HCT116 (cell line): ENCODE results near the gene GALNT7. TPM values are rescaled to one million over a fixed set of nuclear protein-coding genes. Genes with fewer than 3 reads are reported as not detected.
"Not testable (repeated sequence)": the region's sequence is repeated elsewhere in the genome, so short reads cannot be mapped to it uniquely, and the experiment has no call there.

Experiments
- ATAC-seq: fragments of 200-7000 bp; cut with Tn5 transposase; 2 replicates; pipeline ENCODE4 v1.9.1; 2020; ENCODE audit warnings: mild to moderate bottlenecking, moderate library complexity
- Bru-seq: library from RNA; stranded (reverse); fragments of 400-500 nt; gene quantifications from one replicate; lab custom pipeline; 2021; lab: Mats Ljungman, UMichigan
- BruChase-seq, 2 experiments: library from RNA; stranded (reverse); fragments of 400-500 nt; gene quantifications; one replicate each; lab custom pipeline; 2021; lab: Mats Ljungman, UMichigan
- BruUV-seq: library from RNA; stranded (reverse); fragments of 400-500 nt; replicated peaks from 2 replicates; lab custom pipeline; 2021; lab: Mats Ljungman, UMichigan
- CTCF ChIA-PET: fragments of 300-600 bp; sonication (Branson Sonifier 250); formaldehyde crosslinking; loops from one replicate; lab custom pipeline; 2021; ENCODE audit warnings: antibody characterized with exemption; lab: Charles Lee
- POLR2A ChIA-PET: fragments of 300-600, 350-600 bp; sonication (Branson Sonifier 250); formaldehyde crosslinking; loops from one replicate; lab custom pipeline; 2021; ENCODE audit warnings: antibody characterized with exemption; lab: Charles Lee
- RAD21 ChIA-PET, 2 experiments: fragments of 300-600 bp; sonication (Branson Sonifier 250); formaldehyde crosslinking; loops; one replicate each; lab custom pipeline; 2023; ENCODE audit warnings: low total read pairs in 2 of 2; ENCODE audit not compliant: uncharacterized antibody in 2 of 2, unreplicated experiment in 2 of 2, low non-redundant PET in 1 of 2; lab: Charles Lee
- DNase-seq: peaks from one replicate; pipeline ENCODE4 v3.0.0-alpha.2; 2010; ENCODE audit warnings: low read depth, low spot score
- H2AFZ ChIP-seq: fragments of 200-600 bp; shearing (Covaris generic), sonication (generic); 2 replicates; pipeline ENCODE4 v1.6.1; 2017; ENCODE audit warnings: low read depth, mixed run types, mixed read lengths, antibody characterized with exemption, low read length; ENCODE audit not compliant: poor library complexity, severe bottlenecking
- H3K27ac ChIP-seq: 2 replicates; pipeline ENCODE4 v1.5.1; 2012; ENCODE audit warnings: low read depth, low read length
- H3K27me3 ChIP-seq: fragments of 200-600 bp; sonication (generic); 2 replicates; pipeline ENCODE4 v1.6.1; 2016; ENCODE audit warnings: mixed run types, low read length, mixed read lengths; ENCODE audit not compliant: insufficient read depth
- H3K36me3 ChIP-seq, 2 experiments: fragments of 200-500 bp in 1 of 2; fragments of 200-600 bp in 1 of 2; sonication (Bioruptor generic) in 1 of 2; sonication (generic) in 1 of 2; 2 replicates each; pipeline versions ENCODE4 v1.5.1 to v1.6.1; 2014 to 2016; ENCODE audit warnings: low read length in 2 of 2, inconsistent platforms in 1 of 2, mixed read lengths in 1 of 2, mixed run types in 1 of 2; ENCODE audit not compliant: insufficient read depth in 2 of 2, control insufficient read depth in 1 of 2
- H3K4me1 ChIP-seq, 2 experiments: fragments of 200-600 bp in 1 of 2; sonication (generic) in 1 of 2; 2 replicates each; pipeline versions ENCODE4 v1.5.1 to v1.6.1; 2012 to 2017; ENCODE audit warnings: low read length in 2 of 2, inconsistent platforms in 1 of 2, mild to moderate bottlenecking in 1 of 2, mixed read lengths in 1 of 2, mixed run types in 1 of 2, moderate library complexity in 1 of 2; ENCODE audit not compliant: insufficient read depth in 2 of 2, control insufficient read depth in 1 of 2
- H3K4me2 ChIP-seq: fragments of 200-600 bp; sonication (generic); 2 replicates; pipeline ENCODE4 v1.6.1; 2017; ENCODE audit warnings: mixed run types, low read length, mixed read lengths
- H3K4me3 ChIP-seq, 2 experiments: fragments of 200-600 bp in 1 of 2; sonication (generic) in 1 of 2; replicated peaks in 1 of 2; 2 replicates each; pipeline ENCODE4 v1.5.1; 2011 to 2016; ENCODE audit warnings: low read length in 2 of 2, control low read depth in 1 of 2, low read depth in 1 of 2, mild to moderate bottlenecking in 1 of 2, mixed read lengths in 1 of 2, mixed run types in 1 of 2
- H3K79me2 ChIP-seq: fragments of 200-600 bp; sonication (generic); 2 replicates; pipeline ENCODE4 v1.6.1; 2017; ENCODE audit warnings: mild to moderate bottlenecking, mixed run types, low read length, moderate library complexity, mixed read lengths; ENCODE audit not compliant: insufficient read depth
- H3K9ac ChIP-seq: fragments of 200-600 bp; sonication (generic); 2 replicates; pipeline ENCODE4 v1.6.1; 2016; ENCODE audit warnings: low read length, mixed read lengths
- H3K9me2 ChIP-seq: fragments of 200-600 bp; sonication (generic), shearing (Covaris generic); 2 replicates; pipeline ENCODE4 v1.6.1; 2017; ENCODE audit warnings: mixed run types, mild to moderate bottlenecking, moderate library complexity; ENCODE audit not compliant: insufficient read depth
- H3K9me3 ChIP-seq, 2 experiments: fragments of 200-500 bp in 1 of 2; fragments of 200-600 bp in 1 of 2; sonication (Bioruptor generic) in 1 of 2; sonication (generic) in 1 of 2; 2 replicates each; pipeline ENCODE4 v1.6.1; 2014 to 2017; ENCODE audit warnings: low read length in 2 of 2, mixed read lengths in 2 of 2, inconsistent platforms in 1 of 2, low read depth in 1 of 2, mild to moderate bottlenecking in 1 of 2, mixed run types in 1 of 2, moderate library complexity in 1 of 2; ENCODE audit not compliant: control insufficient read depth in 1 of 2, insufficient read depth in 1 of 2
- H4K20me1 ChIP-seq: fragments of 200-600 bp; sonication (generic), shearing (Covaris generic); 2 replicates; pipeline ENCODE4 v1.6.1; 2017; ENCODE audit warnings: mixed run types, mild to moderate bottlenecking, moderate library complexity; ENCODE audit not compliant: insufficient read depth
- CBX3 ChIP-seq: IDR thresholded peaks from 2 replicates; pipeline ENCODE4 v1.6.1; 2012; ENCODE audit warnings: low read depth
- CEBPB ChIP-seq: IDR thresholded peaks from 2 replicates; pipeline ENCODE4 v1.6.1; 2012; ENCODE audit warnings: low read depth
- FOSL1 ChIP-seq: IDR thresholded peaks from 2 replicates; pipeline ENCODE4 v1.6.1; 2012; ENCODE audit warnings: low read depth
- POLR2A ChIP-seq: IDR thresholded peaks from 2 replicates; pipeline ENCODE4 v1.7.0; 2011; ENCODE audit warnings: borderline replicate concordance; ENCODE audit not compliant: insufficient read depth, insufficient read length; ENCODE audit errors: extremely low read depth
- POLR2AphosphoS5 ChIP-seq: IDR thresholded peaks from 2 replicates; pipeline ENCODE4 v1.6.1; 2011; ENCODE audit warnings: mild to moderate bottlenecking, low read depth, low read length, moderate library complexity
- SIN3A ChIP-seq: IDR thresholded peaks from 2 replicates; pipeline ENCODE4 v1.6.1; 2012; ENCODE audit warnings: low read depth
- ZFX ChIP-seq: fragments of 450-650 bp; IDR thresholded peaks from 2 replicates; pipeline ENCODE4 v1.6.1; 2017
- intact Hi-C: fragments of 100-400 bp; cut with micrococcal nuclease; formaldehyde crosslinking; loops from 2 replicates; pipeline ENCODE4 v1.10.0; 2022
- long read RNA-seq: library from polyadenylated mRNA; unstranded; transcript quantifications from one replicate; pipeline ENCODE4 v2.0.0, GENCODE V29; 2021; ENCODE audit not compliant: unreplicated experiment
- polyA plus RNA-seq: library from polyadenylated mRNA; unstranded; fragments of >200 nt; gene quantifications from 2 replicates; pipeline ENCODE4 v1.2.1, GENCODE V29; 2012; ENCODE audit warnings: missing spikeins
- total RNA-seq: library from RNA; stranded (reverse); gene quantifications from one replicate; pipeline ENCODE4 v1.2.1, GENCODE V29; 2021; ENCODE audit not compliant: unreplicated experiment

Gene GALNT7
- total RNA-seq (21.3 TPM), Bru-seq, nascent RNA (percentile 78 among the genes with signal in this experiment), BruChase-seq, experiment 1, labeled RNA remaining after a 6-hour chase (percentile 62 among the genes with signal in this experiment), BruChase-seq, experiment 2, labeled RNA remaining after a 2-hour chase (percentile 62 among the genes with signal in this experiment)
- 5.4 and 6.7 TPM in 2 replicates for polyA plus RNA-seq
- long read RNA-seq, full-length matches to known transcripts = 39 of 50 reads
- long read RNA-seq, partial matches to known transcripts = 2 of 50 reads
- long read RNA-seq, other reads (novel, unspliced or antisense) = 9 of 50 reads

- Histone ChIP-seq H4K20me1 (no peaks in the 10 kb centered on the region), H3K9me3 (no peaks in the 10 kb centered on the region), H3K79me2 (peaks cover 39% of the 10 kb centered on the region), H3K9me2 (no peaks in the 10 kb centered on the region), H3K4me1 (peaks cover 17 to 36% of the 10 kb centered on the region in 2 experiments; a peak in 3 of 4 replicates), H3K27me3 (no peaks in the 10 kb centered on the region), H3K4me2 (peak within 1 kb of the TSS; percentile 89), H2AFZ (peak within 1 kb of the TSS; percentile 0), H3K27ac (peak within 1 kb of the TSS; percentile 98), H3K9ac (peak within 1 kb of the TSS; percentile 82), H3K4me3 (peak within 1 kb of the TSS; percentile 68 to 80), H3K36me3 (no peaks in the 10 kb centered on the region)
- ChIA-PET POLR2A (interaction anchor here (0.7 to 0.9 kb wide), 4 partner anchors 9 to 89 kb away, joined by 3 to 7 read pairs (median 3); no protein-coding TSS in a partner anchor), CTCF (interaction anchor here (0.9 kb wide), 2 partner anchors 89 to 155 kb away, joined by 3 to 5 read pairs; no protein-coding TSS in a partner anchor), RAD21 (interaction anchor here (0.6 to 1.2 kb wide), 3 partner anchors 136 to 248 kb away, joined by 3 to 4 read pairs (median 4); no protein-coding TSS in a partner anchor)
- DNase-seq (no peak), ATAC-seq (peak; percentile 74)
- TF ChIP-seq ZFX (no peak), SIN3A (peak; percentile 37; the same call in 1 of the 2 replicates), CBX3 (no peak), POLR2AphosphoS5 (peak; percentile 77), CEBPB (no peak), FOSL1 (no peak), POLR2A (peak; percentile 55)
- intact Hi-C loops = loop anchor here (1.0 kb wide), 1 partner anchor 84 kb away; no protein-coding TSS in a partner anchor
- no TSS peak for BruUV-seq
Observed at GRCh38 chr4:173168396-173169177, at the start of gene GALNT7. GALNT7 (plus strand) TSS chr4:173168811; CDS start chr4:173168836, 25 bp downstream.

GRCh38 chr4:173118819-173119218, 49.8 kb upstream of the GALNT7 start:
- BruUV-seq, POLR2A ChIA-PET, DNase-seq, H3K9me2 ChIP-seq, CTCF ChIA-PET, H3K9ac ChIP-seq, RAD21 ChIA-PET, H2AFZ ChIP-seq, ATAC-seq, intact Hi-C loops, H3K36me3 ChIP-seq, H3K27me3 ChIP-seq, H3K9me3 ChIP-seq, H4K20me1 ChIP-seq, H3K4me2 ChIP-seq, H3K4me3 ChIP-seq, H3K27ac ChIP-seq, H3K79me2 ChIP-seq: not testable (repeated sequence)
- peaks cover 0 to 17% of the 10 kb centered on the region in 2 experiments; a peak in 2 of 4 replicates for H3K4me1 ChIP-seq
